ENCODE measurements around the gene RTP1. TPM values are rescaled to one million over a fixed set of nuclear protein-coding genes. Genes with fewer than 3 reads are reported as not detected.
"Not testable (repeated sequence)": the region's sequence is repeated elsewhere in the genome, so short reads cannot be mapped to it uniquely, and the experiment has no call there.

RTP1 gene
- total RNA-seq, 2 experiments from 2014 or later: not detected

- H3K27ac Mint-ChIP-seq: no peak overlapping the region
- H3K9me3 Mint-ChIP-seq: no peaks in the 10 kb centered on the region
- peaks cover 3% of the 10 kb centered on the region for H3K4me1 Mint-ChIP-seq
- H3K36me3 Mint-ChIP-seq: no peaks in the 10 kb centered on the region
- peaks cover 15% of the 10 kb centered on the region for H3K27me3 Mint-ChIP-seq
- no peak overlapping the region for H3K4me3 Mint-ChIP-seq
- DNase-seq: no peak
Observed at GRCh38 chr3:187186375-187186774, 10.9 kb upstream of the RTP1 start.

- H3K9me3 Mint-ChIP-seq: no peaks in the 10 kb centered on the region
- H3K27ac Mint-ChIP-seq: no peak overlapping the region
- no peak overlapping the region for H3K4me3 Mint-ChIP-seq
- no peak for DNase-seq
- peaks cover 18% of the 10 kb centered on the region for H3K27me3 Mint-ChIP-seq
- H3K4me1 Mint-ChIP-seq: peaks cover 3% of the 10 kb centered on the region
- no peaks in the 10 kb centered on the region for H3K36me3 Mint-ChIP-seq
Observed at GRCh38 chr3:187186801-187187421, 10.4 kb upstream of the RTP1 start.

- Mint-ChIP-seq H3K27me3 (peaks cover 25% of the 10 kb centered on the region), H3K4me1 (peaks cover 3% of the 10 kb centered on the region), H3K27ac (no peak overlapping the region), H3K9me3 (no peaks in the 10 kb centered on the region), H3K36me3 (no peaks in the 10 kb centered on the region), H3K4me3 (no peak overlapping the region)
- DNase-seq: no peak
Observed at GRCh38 chr3:187188931-187189330, 8.4 kb upstream of the RTP1 start.

- H3K9me3 Mint-ChIP-seq: no peaks in the 10 kb centered on the region
- peaks cover 3% of the 10 kb centered on the region for H3K4me1 Mint-ChIP-seq
- no peak for DNase-seq
- no peaks in the 10 kb centered on the region for H3K36me3 Mint-ChIP-seq
- H3K27ac Mint-ChIP-seq: no peak overlapping the region
- no peak overlapping the region for H3K4me3 Mint-ChIP-seq
- peaks cover 31% of the 10 kb centered on the region for H3K27me3 Mint-ChIP-seq
Observed at GRCh38 chr3:187191271-187191670, 6.0 kb upstream of the RTP1 start.

- Mint-ChIP-seq H3K4me3 (no peak overlapping the region), H3K27me3 (peaks cover 31% of the 10 kb centered on the region), H3K36me3 (no peaks in the 10 kb centered on the region), H3K4me1 (peaks cover 3% of the 10 kb centered on the region), H3K9me3 (no peaks in the 10 kb centered on the region), H3K27ac (no peak overlapping the region)
- no peak for DNase-seq
Observed at GRCh38 chr3:187193181-187193580, 4.1 kb upstream of the RTP1 start.

GRCh38 chr3:187196573-187197334 is 532 bp upstream of the RTP1 start:
- Mint-ChIP-seq H3K27me3 (peaks cover 17% of the 10 kb centered on the region), H3K4me3 (no peak overlapping the region), H3K27ac (no peak overlapping the region), H3K36me3 (no peaks in the 10 kb centered on the region), H3K9me3 (no peaks in the 10 kb centered on the region), H3K4me1 (no peaks in the 10 kb centered on the region)
- DNase-seq: no peak

- H3K27me3 Mint-ChIP-seq: peaks cover 12% of the 10 kb centered on the region
- no peaks in the 10 kb centered on the region for H3K4me1 Mint-ChIP-seq
- no peaks in the 10 kb centered on the region for H3K9me3 Mint-ChIP-seq
- no peak for DNase-seq
- no peak overlapping the region for H3K27ac Mint-ChIP-seq
- H3K36me3 Mint-ChIP-seq: no peaks in the 10 kb centered on the region
- no peak overlapping the region for H3K4me3 Mint-ChIP-seq
Observed at GRCh38 chr3:187198490-187198889, 1.2 kb downstream of the RTP1 start.

DNA sequence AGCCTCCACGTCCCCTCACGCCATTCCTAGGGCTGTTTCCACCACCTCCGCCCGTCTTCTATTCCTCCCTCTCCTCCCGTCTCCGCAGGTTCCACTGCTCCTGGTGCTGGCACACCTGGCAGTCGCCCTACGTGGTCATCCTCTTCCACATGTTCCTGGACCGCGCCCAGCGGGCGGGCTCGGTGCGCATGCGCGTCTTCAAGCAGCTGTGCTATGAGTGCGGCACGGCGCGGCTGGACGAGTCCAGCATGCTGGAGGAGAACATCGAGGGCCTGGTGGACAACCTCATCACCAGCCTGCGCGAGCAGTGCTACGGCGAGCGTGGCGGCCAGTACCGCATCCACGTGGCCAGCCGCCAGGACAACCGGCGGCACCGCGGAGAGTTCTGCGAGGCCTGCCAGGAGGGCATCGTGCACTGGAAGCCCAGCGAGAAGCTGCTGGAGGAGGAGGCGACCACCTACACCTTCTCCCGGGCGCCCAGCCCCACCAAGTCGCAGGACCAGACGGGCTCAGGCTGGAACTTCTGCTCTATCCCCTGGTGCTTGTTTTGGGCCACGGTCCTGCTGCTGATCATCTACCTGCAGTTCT is 2.3 kb downstream of the RTP1 start:
- H3K27ac Mint-ChIP-seq, H3K9me3 Mint-ChIP-seq, H3K4me3 Mint-ChIP-seq, H3K4me1 Mint-ChIP-seq, DNase-seq, H3K27me3 Mint-ChIP-seq, H3K36me3 Mint-ChIP-seq: not testable (repeated sequence)

DNA sequence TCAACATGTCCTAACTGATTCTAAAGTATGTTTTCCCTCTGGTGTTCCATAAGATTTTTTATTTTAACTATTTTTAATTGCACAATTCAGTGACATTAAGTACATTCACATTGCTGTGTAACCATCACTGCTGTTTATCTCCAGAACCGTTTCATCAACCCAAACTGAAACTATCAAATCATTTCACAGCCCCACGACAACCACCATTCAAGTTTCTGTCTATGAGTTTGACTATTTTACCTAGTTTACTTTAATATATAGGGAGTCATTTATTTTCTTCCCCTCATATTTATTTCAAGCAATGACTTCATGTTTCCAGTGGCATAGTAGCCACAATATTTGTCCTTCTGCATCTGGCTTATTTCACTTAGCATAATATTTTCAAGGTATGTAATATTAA is 8.4 kb downstream of the RTP1 start:
- H3K27ac Mint-ChIP-seq: no peak overlapping the region
- H3K9me3 Mint-ChIP-seq: no peaks in the 10 kb centered on the region

DNA sequence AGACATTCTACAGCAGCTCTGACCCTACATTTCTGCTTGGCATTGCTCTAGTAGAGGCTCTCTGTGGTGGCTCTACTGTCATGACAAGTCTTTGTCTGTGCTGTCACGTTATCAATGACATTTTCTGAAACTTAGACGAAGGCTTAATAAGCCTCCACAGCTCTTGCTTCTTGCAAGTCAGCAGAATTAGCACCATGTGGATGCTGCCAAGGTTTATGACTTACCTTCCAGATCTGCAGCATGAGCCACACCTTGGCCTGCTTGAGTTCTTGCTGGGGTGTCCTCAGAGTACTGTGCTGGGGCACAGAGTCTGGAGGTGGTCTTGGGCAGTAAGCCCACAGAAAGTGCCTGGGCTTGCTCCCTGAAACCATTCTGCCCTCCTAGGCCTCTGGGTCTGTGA is 9.8 kb downstream of the RTP1 start:
- H3K4me1 Mint-ChIP-seq: no peaks in the 10 kb centered on the region
- H3K4me3 Mint-ChIP-seq: no peak overlapping the region
- no peak overlapping the region for H3K27ac Mint-ChIP-seq
- H3K36me3 Mint-ChIP-seq: no peaks in the 10 kb centered on the region
- no peak for DNase-seq
- no peaks in the 10 kb centered on the region for H3K9me3 Mint-ChIP-seq
- H3K27me3 Mint-ChIP-seq: peaks cover 6% of the 10 kb centered on the region

More for the DNA sequence above, 8.4 kb downstream of the RTP1 start:
- no peak overlapping the region for H3K4me3 Mint-ChIP-seq
- H3K4me1 Mint-ChIP-seq: no peaks in the 10 kb centered on the region
- DNase-seq: no peak
- H3K27me3 Mint-ChIP-seq: peaks cover 6% of the 10 kb centered on the region
- no peaks in the 10 kb centered on the region for H3K36me3 Mint-ChIP-seq

GRCh38 chr3:187207624-187208023 is 10.3 kb downstream of the RTP1 start:
- H3K36me3 Mint-ChIP-seq: no peaks in the 10 kb centered on the region
- peaks cover 6% of the 10 kb centered on the region for H3K27me3 Mint-ChIP-seq
- no peaks in the 10 kb centered on the region for H3K9me3 Mint-ChIP-seq
- no peak overlapping the region for H3K4me3 Mint-ChIP-seq
- DNase-seq: no peak
- no peaks in the 10 kb centered on the region for H3K4me1 Mint-ChIP-seq
- no peak overlapping the region for H3K27ac Mint-ChIP-seq

DNA sequence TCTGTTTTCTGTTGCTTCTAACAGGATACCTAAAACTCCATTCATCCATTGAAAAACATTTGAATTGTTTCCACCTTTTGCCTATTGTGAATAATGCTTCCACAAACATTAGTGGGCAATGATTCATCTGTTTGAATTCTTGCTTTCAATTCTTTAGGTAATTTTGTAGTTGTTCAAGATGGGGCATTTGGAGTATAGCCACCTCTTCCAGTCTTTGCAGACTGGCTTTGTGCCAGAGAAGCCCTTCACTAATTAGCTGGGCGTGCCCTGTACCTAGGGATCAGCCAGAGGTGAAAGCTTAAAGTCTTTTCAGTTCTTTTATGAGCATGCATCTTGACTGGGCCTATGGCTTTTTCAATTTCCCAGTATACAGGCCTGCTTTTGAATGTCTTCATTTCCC is 10.9 kb downstream of the RTP1 start:
- H3K4me1 Mint-ChIP-seq: no peaks in the 10 kb centered on the region
- peaks cover 6% of the 10 kb centered on the region for H3K27me3 Mint-ChIP-seq
- H3K27ac Mint-ChIP-seq: no peak overlapping the region
- H3K36me3 Mint-ChIP-seq: no peaks in the 10 kb centered on the region
- DNase-seq: no peak
- H3K4me3 Mint-ChIP-seq: no peak overlapping the region
- H3K9me3 Mint-ChIP-seq: no peaks in the 10 kb centered on the region

- H3K4me1 Mint-ChIP-seq: no peaks in the 10 kb centered on the region
- peaks cover 6% of the 10 kb centered on the region for H3K27me3 Mint-ChIP-seq
- H3K9me3 Mint-ChIP-seq: no peaks in the 10 kb centered on the region
- no peaks in the 10 kb centered on the region for H3K36me3 Mint-ChIP-seq
- H3K4me3 Mint-ChIP-seq: no peak overlapping the region
- no peak overlapping the region for H3K27ac Mint-ChIP-seq
- no peak for DNase-seq
Observed at GRCh38 chr3:187209491-187209890, 12.2 kb downstream of the RTP1 start.

- no peak for DNase-seq
- H3K27me3 Mint-ChIP-seq: peaks cover 5% of the 10 kb centered on the region
- H3K4me1 Mint-ChIP-seq: no peaks in the 10 kb centered on the region
- no peaks in the 10 kb centered on the region for H3K36me3 Mint-ChIP-seq
- no peak overlapping the region for H3K27ac Mint-ChIP-seq
- no peak overlapping the region for H3K4me3 Mint-ChIP-seq
- no peaks in the 10 kb centered on the region for H3K9me3 Mint-ChIP-seq
Observed at GRCh38 chr3:187210091-187210490, 12.8 kb downstream of the RTP1 start.

DNA sequence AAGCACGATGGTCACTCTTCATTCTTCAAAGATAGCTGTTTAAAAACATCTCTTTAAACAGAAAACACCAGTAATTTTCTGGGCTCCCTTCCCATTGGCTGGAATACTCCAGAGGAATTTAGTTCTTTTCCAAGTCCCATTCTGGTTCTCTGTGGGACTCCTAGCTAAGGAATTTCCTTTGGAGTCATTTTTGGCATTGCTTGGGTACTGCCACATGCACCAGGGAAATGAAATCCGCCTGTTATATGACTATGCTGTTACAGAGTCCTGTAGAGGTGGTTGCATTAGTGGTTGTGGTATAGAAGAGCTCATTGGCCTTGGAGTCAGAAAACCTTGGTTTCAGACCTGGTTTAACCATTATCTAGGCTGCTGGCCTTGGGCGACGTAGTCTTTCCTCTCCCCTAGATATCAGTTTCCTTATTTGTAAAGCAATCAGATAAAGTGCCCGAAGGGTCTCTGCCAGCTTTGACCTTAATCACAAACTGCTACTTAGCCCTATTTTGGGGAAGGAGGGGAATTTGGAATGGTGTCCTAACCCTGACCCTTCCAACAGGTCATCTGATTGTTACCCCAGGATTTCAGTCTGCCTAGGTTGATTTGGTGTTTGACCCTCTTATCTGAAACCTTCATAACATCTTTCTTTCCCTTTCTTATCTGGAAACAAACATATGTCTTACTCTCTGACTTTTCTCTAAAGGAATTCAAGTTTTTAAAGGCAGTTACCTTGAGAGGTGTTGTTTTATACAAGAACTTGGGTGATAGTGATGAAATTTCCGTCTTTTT is 13.4 kb downstream of the RTP1 start:
- Mint-ChIP-seq H3K27me3 (no peaks in the 10 kb centered on the region), H3K27ac (no peak overlapping the region), H3K9me3 (no peaks in the 10 kb centered on the region), H3K4me1 (no peaks in the 10 kb centered on the region), H3K4me3 (no peak overlapping the region), H3K36me3 (no peaks in the 10 kb centered on the region)
- DNase-seq: no peak

Measured in activated naive CD8-positive, alpha-beta T cell treated with anti-CD3 and anti-CD28 coated beads for 36 hours (primary cell).